GM21825 (cell line): ENCODE measurements around the gene BRI3.
"Not testable (repeated sequence)": the region's sequence is repeated elsewhere in the genome, so short reads cannot be mapped to it uniquely, and the experiment has no call there.

Experiments used
- ATAC-seq: cut with Tn5 transposase; IDR thresholded peaks from one replicate; pipeline ENCODE4 v1.9.1; 2021; ENCODE audit warnings: mild to moderate bottlenecking, moderate library complexity; ENCODE audit not compliant: unreplicated experiment

Gene BRI3

GRCh38 chr7:98303906-98304305 is 22.4 kb downstream of the BRI3 start:
- no peak for ATAC-seq

- ATAC-seq: no peak
Measured at GRCh38 chr7:98305951-98306535, 24.6 kb downstream of the BRI3 start.

- no peak for ATAC-seq
Measured at GRCh38 chr7:98307971-98308466, 26.5 kb downstream of the BRI3 start.

GRCh38 chr7:98309566-98309965 is 28.1 kb downstream of the BRI3 start:
- ATAC-seq: no peak

- ATAC-seq: no peak
Measured at GRCh38 chr7:98312201-98312600, 30.7 kb downstream of the BRI3 start.

GRCh38 chr7:98314469-98314868 is 33.0 kb downstream of the BRI3 start:
- peak; percentile 48 for ATAC-seq

DNA sequence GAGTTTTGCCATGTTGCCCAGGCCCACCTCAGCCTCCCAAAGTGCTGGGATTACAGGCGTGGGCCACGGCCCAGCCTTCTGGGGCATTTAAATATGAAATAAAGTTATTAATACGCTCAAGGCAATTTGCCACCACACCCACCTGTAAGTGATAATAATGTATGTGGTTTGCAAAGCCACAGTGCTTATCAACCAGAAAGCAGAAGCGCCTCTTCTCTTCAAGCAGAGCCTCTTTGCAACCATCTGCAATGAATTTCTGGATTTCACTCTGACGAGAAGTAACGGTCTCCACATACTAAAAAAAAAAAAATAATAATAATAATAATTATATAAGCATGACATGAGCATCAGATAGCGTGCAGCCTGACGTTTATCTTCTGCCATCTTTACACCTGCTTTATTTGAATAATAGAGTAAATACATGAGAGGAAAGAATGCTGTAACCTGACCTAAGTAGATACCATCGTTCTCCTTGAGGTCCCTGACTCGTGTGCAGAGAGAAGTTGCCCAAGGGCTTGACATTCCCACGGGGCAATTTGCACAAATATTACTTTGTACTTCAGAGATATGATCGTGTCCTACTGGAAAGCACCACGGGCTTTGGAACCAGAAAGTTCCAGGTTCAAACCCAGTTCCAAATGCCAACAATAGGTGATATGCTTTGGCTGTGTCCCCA is 34.0 kb downstream of the BRI3 start:
- ATAC-seq: peak; percentile 60

- ATAC-seq: not testable (repeated sequence)
Measured at GRCh38 chr7:98315994-98316527, 34.6 kb downstream of the BRI3 start.

- ATAC-seq: no peak
Measured at GRCh38 chr7:98317366-98318040, 36.0 kb downstream of the BRI3 start.

- ATAC-seq: no peak
Measured at GRCh38 chr7:98319176-98319575, 37.7 kb downstream of the BRI3 start.

- ATAC-seq: no peak
Measured at GRCh38 chr7:98321301-98321700, 39.8 kb downstream of the BRI3 start.

- ATAC-seq: no peak
Measured at GRCh38 chr7:98322331-98323270, 41.1 kb downstream of the BRI3 start.

DNA sequence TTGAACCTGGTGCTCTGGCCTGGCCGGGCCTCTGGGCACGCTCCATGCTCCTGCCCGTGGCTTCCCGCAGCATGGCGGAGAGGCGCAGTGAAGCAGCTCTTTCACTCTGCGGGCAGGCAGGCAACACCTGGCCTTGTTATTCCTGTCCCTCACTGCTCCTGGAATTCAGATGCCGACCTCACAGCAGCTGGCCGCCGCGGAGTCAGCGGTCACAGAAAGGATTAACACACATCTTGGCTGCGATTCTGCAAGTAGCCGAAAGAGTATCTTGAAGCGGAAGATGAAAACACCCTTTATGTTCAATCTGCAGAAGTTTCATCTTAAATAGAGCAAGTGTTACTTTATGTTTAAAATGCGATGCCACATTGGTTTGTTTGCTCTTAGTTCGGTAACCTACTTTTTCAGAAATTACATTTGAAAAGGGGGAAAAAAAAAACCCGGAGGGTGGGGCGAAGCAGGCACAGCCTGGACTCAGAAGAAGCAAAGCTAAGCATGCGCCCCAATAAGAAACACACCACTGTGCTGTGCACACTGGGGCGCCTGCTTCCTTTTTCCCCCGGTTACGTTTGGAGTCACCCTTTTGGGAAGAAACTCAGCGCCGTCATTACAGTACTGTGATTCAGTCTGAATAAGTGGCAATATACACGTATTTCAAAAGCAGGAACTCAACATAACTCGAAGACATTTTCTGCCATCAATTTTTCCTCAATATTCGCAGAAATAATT is 42.3 kb downstream of the BRI3 start:
- ATAC-seq: no peak

GRCh38 chr7:98324782-98325181 is 43.3 kb downstream of the BRI3 start:
- no peak for ATAC-seq

GRCh38 chr7:98329100-98329790 is 47.8 kb downstream of the BRI3 start:
- ATAC-seq: no peak

DNA sequence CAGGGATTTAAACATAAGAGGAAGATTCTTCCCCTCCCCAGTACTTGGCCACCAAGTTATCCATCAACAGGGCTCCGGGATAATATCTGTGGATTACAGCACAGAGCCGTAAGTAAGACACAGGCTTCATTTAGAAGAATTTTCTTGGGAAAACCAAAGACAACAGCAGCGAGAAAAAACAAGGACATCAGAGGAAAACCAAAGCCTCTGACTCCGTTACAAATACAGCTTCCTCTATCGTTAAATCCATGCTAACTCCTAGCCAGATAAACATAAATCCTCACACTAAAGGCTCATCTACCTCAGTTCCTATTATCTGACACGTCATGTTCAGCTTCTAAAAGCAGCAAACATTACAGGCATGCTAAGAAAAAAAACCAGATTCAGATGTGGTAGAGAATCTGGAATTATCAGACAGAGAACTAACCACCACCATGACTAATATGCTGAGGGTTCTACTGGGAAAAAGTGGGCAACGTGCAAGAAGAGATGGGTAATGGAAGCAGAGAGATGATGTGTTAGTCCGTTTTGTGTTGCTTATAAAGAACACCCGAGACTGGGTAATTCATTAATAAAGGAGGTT is 48.4 kb downstream of the BRI3 start:
- ATAC-seq: no peak

GRCh38 chr7:98330926-98331529 is 49.5 kb downstream of the BRI3 start:
- ATAC-seq: no peak

DNA sequence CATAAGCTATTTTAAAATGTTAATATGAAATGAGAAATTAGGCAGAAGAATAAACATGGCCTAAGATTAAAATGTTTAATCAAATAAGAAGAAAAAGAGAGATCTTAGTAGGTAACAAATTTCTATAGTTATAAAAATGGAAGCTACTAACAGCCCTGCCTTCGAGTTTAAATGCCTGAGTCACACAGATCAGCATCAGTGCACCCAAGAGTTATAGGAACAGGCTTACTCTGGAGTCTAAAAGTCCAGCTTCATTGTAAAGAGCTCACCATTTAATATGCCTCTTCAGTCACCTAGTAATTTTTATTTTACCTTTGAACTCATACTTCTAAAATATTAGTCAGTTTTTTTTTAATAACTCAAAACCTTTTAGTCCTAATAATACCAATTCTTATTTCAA is 52.6 kb downstream of the BRI3 start:
- no peak for ATAC-seq
